Gastroesophageal sphincter (tissue), 4 donors: ENCODE results near the gene SLC25A19. TPM values are rescaled to one million over a fixed set of nuclear protein-coding genes. Genes with fewer than 3 reads are reported as not detected.

Experiments used
- ATAC-seq: fragments of 150-250 bp; one replicate; pipeline ENCODE4 v1.9.1; 2016; ENCODE audit warnings: mild to moderate bottlenecking, moderate library complexity
- H3K27ac ChIP-seq, 4 donors: fragments of 200-600 bp; sonication (generic) in 3 of 4; 1 replicate in 3 of 4; 2 replicates in 1 of 4; pipeline ENCODE4 v1.5.1; 2016 to 2019
- H3K27me3 ChIP-seq: fragments of 200-600 bp; sonication (generic); one replicate; pipeline ENCODE4 v1.5.1; 2019
- H3K36me3 ChIP-seq, 2 donors: fragments of 200-600 bp; sonication (generic); one replicate each; pipeline ENCODE4 v1.5.1; 2019; ENCODE audit warnings: control low read depth in 1 of 2
- H3K4me1 ChIP-seq, 3 donors: fragments of 200-600 bp; sonication (generic); 1 replicate in 2 of 3; 2 replicates in 1 of 3; pipeline ENCODE4 v1.5.1; 2016 to 2019; ENCODE audit warnings: control low read depth in 2 of 3
- H3K4me3 ChIP-seq, 2 donors: fragments of 200-600 bp; sonication (generic); one replicate each; pipeline ENCODE4 v1.5.1; 2019; ENCODE audit warnings: mild to moderate bottlenecking in 1 of 2, moderate library complexity in 1 of 2
- H3K9me3 ChIP-seq, 3 donors: fragments of 200-600 bp; sonication (generic); one replicate each; pipeline ENCODE4 v1.5.1; 2017 to 2019; ENCODE audit warnings: control low read depth in 2 of 3
- CTCF ChIP-seq, 4 experiments: fragments of 200-600 bp in 2 of 4; fragments of 450-650 bp in 2 of 4; sonication (generic) in 1 of 4; IDR thresholded peaks; one replicate each; pipeline ENCODE4 v1.5.1; 2017 to 2019; ENCODE audit warnings: antibody characterized with exemption in 4 of 4, mild to moderate bottlenecking in 2 of 4, moderate library complexity in 2 of 4
- EP300 ChIP-seq: sonication (generic); formaldehyde crosslinking; IDR thresholded peaks from one replicate; pipeline ENCODE4 v1.6.1; 2017; ENCODE audit warnings: antibody characterized with exemption, mild to moderate bottlenecking
- POLR2A ChIP-seq, 2 donors: fragments of 450-650 bp; IDR thresholded peaks; one replicate each; pipeline ENCODE4 v1.6.1; 2017; ENCODE audit warnings: antibody characterized with exemption in 2 of 2, mild to moderate bottlenecking in 2 of 2, moderate library complexity in 1 of 2
- POLR2AphosphoS5 ChIP-seq: sonication (generic); formaldehyde crosslinking; IDR thresholded peaks from one replicate; pipeline ENCODE4 v1.6.1; 2017; ENCODE audit warnings: antibody characterized with exemption
- WGBS, 2 donors: methylation state at CpG; one replicate each; pipeline ENCODE4 v1.1.5; 2018; ENCODE audit warnings: low coverage in 1 of 2; 5-methylcytosine and 5-hydroxymethylcytosine counted together
- total RNA-seq, 4 donors: library from RNA; depleted of rRNA; stranded (reverse); fragments of >200 nt; gene quantifications; one replicate each; pipeline ENCODE4 v1.1.0, GENCODE V29; 2016

SLC25A19 gene
- total RNA-seq, 4 donors from 2014 or later, result 7.3 to 14.5 (median 13.4) TPM

GRCh38 chr17:75227729-75228128 lies 61.5 kb downstream of the SLC25A19 start:
- Histone ChIP-seq H3K27me3 (no peaks in the 10 kb centered on the region), H3K36me3 (peaks cover 0 to 98% of the 10 kb centered on the region in 2 donors), H3K4me3 (no peak overlapping the region), H3K4me1 (peaks cover 0 to 16% (median 0%) of the 10 kb centered on the region in 3 donors), H3K9me3 (no peaks in the 10 kb centered on the region), H3K27ac (no peak overlapping the region)
- WGBS, 2 donors, result 75 to 85% methylated on average over 4 of the region's 5 CpGs
- TF ChIP-seq POLR2AphosphoS5 (no peak), CTCF (IDR thresholded peaks at IDR 0.05) (no peak), POLR2A (IDR thresholded peaks at IDR 0.05) (no peak)
- no peak for ATAC-seq

GRCh38 chr17:75225016-75225415 lies 64.2 kb downstream of the SLC25A19 start:
- H3K4me1 ChIP-seq, result peaks cover 0 to 16% (median 0%) of the 10 kb centered on the region in 3 donors
- no peak for ATAC-seq

More at GRCh38 chr17:75225016-75225415, 64.2 kb downstream of the SLC25A19 start:
- Histone ChIP-seq H3K9me3 (no peaks in the 10 kb centered on the region), H3K4me3 (no peak overlapping the region), H3K27me3 (no peaks in the 10 kb centered on the region), H3K36me3 (peaks cover 0 to 95% of the 10 kb centered on the region in 2 donors), H3K27ac (no peak overlapping the region)
- WGBS, 2 donors, result 62 to 63% methylated on average over 6 to 10 of the region's 14 CpGs
- TF ChIP-seq CTCF (IDR thresholded peaks at IDR 0.05), result no peak
- no peak for TF ChIP-seq EP300
- TF ChIP-seq POLR2A (IDR thresholded peaks at IDR 0.05), result no peak
- TF ChIP-seq POLR2AphosphoS5, result no peak

Other genes with a start within 250 kb of the SLC25A19 start
- gene ATP5PD, start 242.5 kb downstream of the SLC25A19 start, total RNA-seq, result 100 to 1,000 TPM; 213 to 337 (median 307) TPM
- gene KCTD2, start 242.2 kb downstream of the SLC25A19 start, total RNA-seq, result 10 to 100 TPM; 27.1 to 39.7 (median 28.8) TPM
- gene SLC16A5, start 201.5 kb downstream of the SLC25A19 start, total RNA-seq, result 1 to 10 TPM; 4.0 to 6.9 (median 5.2) TPM
- 1 to 10 TPM; 2.4 to 6.1 (median 3.9) TPM for gene ARMC7, start 179.5 kb downstream of the SLC25A19 start, total RNA-seq
- 100 to 1,000 TPM in 2 of 4 donors, 10 to 100 TPM in 2; 74.5 to 121 (median 99.6) TPM for gene NT5C, start 157.7 kb downstream of the SLC25A19 start, total RNA-seq
- gene JPT1, start 134.9 kb downstream of the SLC25A19 start, total RNA-seq, result 10 to 100 TPM in 3 of 4 donors, 1 to 10 TPM in 1; 9.3 to 48.5 (median 25.0) TPM
- gene SUMO2, start 106.5 kb downstream of the SLC25A19 start, total RNA-seq, result 10 to 100 TPM; 67.7 to 95.2 (median 69.9) TPM
- gene NUP85, start 83.8 kb downstream of the SLC25A19 start, total RNA-seq, result 10 to 100 TPM; 19.6 to 62.3 (median 22.3) TPM
- 10 to 100 TPM; 19.5 to 27.8 (median 24.5) TPM for gene GGA3, start 27.8 kb downstream of the SLC25A19 start, total RNA-seq
- 10 to 100 TPM; 35.0 to 46.4 (median 38.3) TPM for gene MRPS7, start 27.6 kb downstream of the SLC25A19 start, total RNA-seq
- 10 to 100 TPM; 28.5 to 50.7 (median 44.4) TPM for gene MIF4GD, start 18.2 kb downstream of the SLC25A19 start, total RNA-seq
- gene GRB2, start 116.2 kb upstream of the SLC25A19 start, total RNA-seq, result 100 to 1,000 TPM in 2 of 4 donors, 10 to 100 TPM in 2; 80.6 to 113 (median 97.6) TPM
- gene TMEM94, start 167.2 kb upstream of the SLC25A19 start, total RNA-seq, result 10 to 100 TPM; 31.0 to 50.3 (median 42.8) TPM
- 10 to 100 TPM; 13.7 to 46.0 (median 15.6) TPM for gene CASKIN2, start 226.1 kb upstream of the SLC25A19 start, total RNA-seq
- gene TSEN54, start 227.1 kb upstream of the SLC25A19 start, total RNA-seq, result 10 to 100 TPM; 15.8 to 26.5 (median 17.1) TPM
- gene LLGL2, start 236.3 kb upstream of the SLC25A19 start, total RNA-seq, result 1 to 10 TPM; 2.3 to 7.9 (median 5.8) TPM